Epithelial cell of esophagus (primary cell): Measurements from ENCODE around the gene TMCO4.

Experiments used
- DNase-seq: peaks from one replicate; pipeline ENCODE4 v3.0.0; 2010; ENCODE audit warnings: low read depth
- H3K4me3 ChIP-seq: 2 replicates; pipeline ENCODE4 v1.5.1; 2011; ENCODE audit warnings: mild to moderate bottlenecking, low read length, control low read depth
- TF ChIP-seq, protein P1 (sequence below): IDR thresholded peaks from 2 replicates; pipeline ENCODE4 v1.5.1; 2011; ENCODE audit warnings: low read depth, mild to moderate bottlenecking, low read length, control low read depth, inconsistent platforms; ENCODE audit not compliant: insufficient read depth; ENCODE audit errors: missing control alignments

Gene TMCO4

DNA sequence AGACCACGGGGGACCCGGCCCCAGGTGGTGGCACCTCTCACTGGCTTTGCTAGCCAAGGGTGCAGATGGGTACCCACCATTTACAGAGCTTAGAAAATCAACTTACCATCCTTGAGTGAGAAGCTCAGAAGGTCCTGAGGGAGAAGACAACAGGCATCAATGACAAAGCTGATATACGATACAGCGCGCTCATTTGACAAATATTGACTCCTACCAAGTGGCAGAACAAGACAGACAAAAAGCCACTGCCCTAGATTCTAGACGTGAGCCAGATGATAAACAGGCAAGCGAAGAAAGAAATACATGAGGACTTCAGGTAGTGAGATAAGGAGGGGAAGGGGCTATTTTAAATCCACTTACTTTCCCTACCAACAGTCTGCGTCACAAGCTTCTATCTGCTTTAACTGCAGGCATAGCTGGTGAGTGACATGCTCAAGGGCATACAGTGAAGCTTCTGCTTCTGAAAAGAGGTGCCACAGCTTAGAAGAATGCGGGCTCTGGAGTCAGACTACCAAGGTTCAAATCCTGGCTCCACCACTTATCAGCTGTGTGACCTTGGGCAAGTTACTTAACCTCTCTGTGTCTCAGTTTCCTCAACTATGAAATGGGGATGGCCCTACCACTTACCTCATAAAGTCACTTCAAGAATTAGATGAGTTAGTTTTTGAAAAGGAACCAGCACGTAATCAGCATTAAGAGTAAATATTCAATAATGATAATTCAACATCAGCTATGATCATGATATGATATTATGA, 29.1 kb downstream of the TMCO4 start:
- no peak overlapping the region for H3K4me3 ChIP-seq
- no peak for DNase-seq
- TF ChIP-seq, protein P1, sequence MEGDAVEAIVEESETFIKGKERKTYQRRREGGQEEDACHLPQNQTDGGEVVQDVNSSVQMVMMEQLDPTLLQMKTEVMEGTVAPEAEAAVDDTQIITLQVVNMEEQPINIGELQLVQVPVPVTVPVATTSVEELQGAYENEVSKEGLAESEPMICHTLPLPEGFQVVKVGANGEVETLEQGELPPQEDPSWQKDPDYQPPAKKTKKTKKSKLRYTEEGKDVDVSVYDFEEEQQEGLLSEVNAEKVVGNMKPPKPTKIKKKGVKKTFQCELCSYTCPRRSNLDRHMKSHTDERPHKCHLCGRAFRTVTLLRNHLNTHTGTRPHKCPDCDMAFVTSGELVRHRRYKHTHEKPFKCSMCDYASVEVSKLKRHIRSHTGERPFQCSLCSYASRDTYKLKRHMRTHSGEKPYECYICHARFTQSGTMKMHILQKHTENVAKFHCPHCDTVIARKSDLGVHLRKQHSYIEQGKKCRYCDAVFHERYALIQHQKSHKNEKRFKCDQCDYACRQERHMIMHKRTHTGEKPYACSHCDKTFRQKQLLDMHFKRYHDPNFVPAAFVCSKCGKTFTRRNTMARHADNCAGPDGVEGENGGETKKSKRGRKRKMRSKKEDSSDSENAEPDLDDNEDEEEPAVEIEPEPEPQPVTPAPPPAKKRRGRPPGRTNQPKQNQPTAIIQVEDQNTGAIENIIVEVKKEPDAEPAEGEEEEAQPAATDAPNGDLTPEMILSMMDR: no peak

DNA sequence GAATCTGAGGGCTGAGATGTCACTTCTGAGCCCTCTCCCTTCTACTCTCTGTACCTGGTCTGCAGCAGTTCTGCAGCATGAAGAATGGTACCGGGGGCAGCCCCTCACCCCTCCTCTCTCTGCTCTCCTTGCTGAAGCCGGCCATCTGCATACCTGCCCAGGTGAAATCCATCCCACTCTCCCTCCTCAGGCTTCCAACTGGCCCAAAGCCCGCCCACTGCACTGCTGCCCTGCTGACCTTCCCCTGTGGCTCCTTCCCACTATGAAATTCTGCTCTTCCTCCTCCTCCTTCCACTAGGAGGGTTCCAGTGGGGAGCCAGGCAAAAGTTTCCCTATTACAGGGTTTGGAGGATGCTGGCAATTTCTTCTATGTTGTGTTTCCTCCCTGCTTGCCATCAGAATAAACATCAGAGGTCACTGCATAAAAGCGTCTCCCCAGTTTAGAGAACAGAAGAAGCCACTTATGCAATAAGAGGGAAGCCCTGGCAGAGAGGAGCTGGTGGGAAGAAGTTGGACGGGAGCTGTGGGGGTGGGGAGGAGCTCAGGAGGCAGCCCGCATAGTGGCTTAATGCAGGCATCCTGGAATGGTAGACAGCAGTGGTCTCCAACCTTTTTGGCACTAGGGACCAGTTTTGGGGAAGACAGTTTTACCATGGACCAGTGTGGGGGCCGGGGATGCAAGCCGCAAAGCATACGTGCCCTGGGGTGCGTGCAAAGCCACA, 30.3 kb downstream of the TMCO4 start:
- no peak for DNase-seq
- TF ChIP-seq, protein P1: no peak
- H3K4me3 ChIP-seq: no peak overlapping the region

DNA sequence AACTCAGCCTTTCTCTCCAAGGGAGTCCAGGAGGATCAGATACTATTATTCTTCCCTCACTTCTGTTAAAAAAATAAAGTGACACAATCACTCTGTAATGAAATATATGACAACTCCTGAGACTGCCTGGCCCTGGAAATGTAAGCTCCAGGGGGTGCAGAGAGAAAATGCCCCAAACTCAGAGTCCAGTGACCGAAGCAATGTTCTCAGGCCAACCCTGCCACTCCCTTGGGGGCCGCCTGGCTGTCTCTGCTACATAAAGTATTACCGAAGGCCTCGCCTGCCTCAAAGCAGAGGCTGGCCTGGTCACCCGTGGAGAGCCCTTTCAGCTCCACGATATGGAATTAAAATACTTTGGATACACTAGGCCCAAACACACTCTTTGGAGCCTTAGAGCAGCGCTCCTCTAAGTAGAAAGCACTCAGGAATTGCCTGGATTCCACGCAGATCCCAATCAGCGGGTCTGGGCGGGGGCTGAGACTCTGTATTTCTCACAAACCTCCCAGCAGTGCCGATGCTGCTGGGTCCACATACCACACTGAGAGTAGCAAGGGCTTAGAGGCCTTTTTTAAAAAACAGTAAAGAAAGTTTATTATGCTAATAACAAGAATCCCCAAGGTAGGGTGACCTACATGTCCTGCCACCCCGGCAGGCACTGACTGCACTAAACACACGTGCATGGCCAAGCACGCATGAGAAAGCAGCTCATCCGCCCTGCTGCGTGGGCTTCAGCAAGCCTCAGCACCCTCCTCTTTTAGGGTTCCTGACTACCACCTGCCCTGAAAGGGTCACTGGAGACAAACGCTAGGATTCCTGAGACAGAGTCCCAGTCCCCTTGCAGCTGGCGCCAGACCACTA, 31.1 kb downstream of the TMCO4 start:
- no peak overlapping the region for H3K4me3 ChIP-seq
- TF ChIP-seq, protein P1: no peak
- DNase-seq: no peak

DNA sequence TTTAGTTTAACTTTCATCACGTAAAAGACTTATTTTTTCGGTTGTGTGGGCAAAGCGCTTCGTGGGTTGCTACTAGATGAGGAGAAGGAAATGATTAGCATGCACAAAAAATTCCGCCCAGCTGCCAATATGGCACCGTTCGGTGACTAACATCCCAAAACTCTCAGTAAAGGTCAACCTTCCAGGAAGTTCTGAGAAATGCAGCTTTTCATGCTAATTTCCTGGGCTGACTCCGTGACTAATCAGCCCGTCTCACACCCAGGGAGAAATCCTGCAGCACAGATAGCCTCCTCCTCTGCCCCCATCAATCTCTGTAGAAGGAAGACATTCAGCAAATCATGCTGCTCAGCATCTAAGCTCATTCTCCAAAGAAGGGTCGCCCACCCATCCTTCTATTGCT, 34.1 kb downstream of the TMCO4 start:
- peak; percentile 92 for DNase-seq
- TF ChIP-seq, protein P1: no peak
- H3K4me3 ChIP-seq: no peak overlapping the region

DNA sequence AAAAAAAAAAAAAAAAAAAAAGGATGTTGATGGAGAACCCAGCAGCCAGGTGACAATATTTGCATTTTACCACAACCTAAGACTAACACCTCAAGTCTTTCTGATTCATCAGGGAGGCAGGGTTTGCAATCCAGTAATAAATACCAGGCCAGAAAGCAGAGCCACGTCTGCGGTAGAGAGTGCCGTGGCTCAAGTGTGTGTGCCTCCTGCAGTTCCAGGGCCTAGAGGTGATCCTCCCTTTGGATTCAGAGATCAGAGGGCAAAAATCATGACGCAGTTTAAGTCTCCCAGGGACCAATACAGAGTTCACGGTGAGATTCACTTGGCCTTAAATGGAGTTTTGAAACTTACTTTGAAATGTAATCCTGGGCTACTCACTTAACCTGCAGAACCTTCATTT, 34.9 kb downstream of the TMCO4 start:
- TF ChIP-seq, protein P1: no peak
- no peak overlapping the region for H3K4me3 ChIP-seq
- DNase-seq: peak; percentile 66

DNA sequence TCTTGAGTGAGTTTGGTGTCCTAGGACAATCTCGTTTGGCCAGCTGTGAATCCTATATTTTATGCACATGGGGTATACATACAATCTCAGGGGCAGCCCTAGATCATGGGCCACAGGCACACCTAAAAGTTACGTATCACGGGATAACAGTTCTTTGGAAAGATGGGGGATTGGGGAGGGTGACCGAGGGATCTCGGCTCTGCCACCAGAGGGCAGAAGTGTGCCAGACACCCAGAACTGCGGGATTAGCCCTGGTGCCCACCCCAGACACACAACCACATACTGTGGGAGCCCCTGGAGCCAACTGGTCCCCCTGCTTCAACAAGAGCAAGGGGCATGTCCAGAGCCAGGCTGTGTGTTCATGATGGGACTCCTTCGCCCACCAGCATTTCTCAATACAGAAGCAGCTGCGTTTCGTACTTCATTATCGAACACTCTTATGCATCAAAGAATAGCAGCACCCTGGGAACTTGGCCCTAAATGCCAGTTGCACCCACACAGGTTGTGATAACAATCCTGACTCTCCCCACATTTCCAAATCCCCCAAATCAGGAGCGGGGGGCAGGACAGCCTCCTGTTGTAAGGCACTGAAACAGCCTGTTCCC, 37.4 kb downstream of the TMCO4 start:
- TF ChIP-seq, protein P1: peak; percentile 78
- no peak overlapping the region for H3K4me3 ChIP-seq
- peak; percentile 30 for DNase-seq
